OCI-LY1 (cell line): ENCODE data around the gene TNFAIP3.

Source experiments
- H2AFZ ChIP-seq: fragments of 200-600 bp; sonication (generic), shearing (Covaris generic); 2 replicates; pipeline ENCODE4 v1.6.0; 2014; ENCODE audit warnings: antibody characterized with exemption, mild to moderate bottlenecking, low read length
- H3F3A ChIP-seq: fragments of 200-600 bp; sonication (generic), shearing (Covaris generic); 2 replicates; pipeline ENCODE4 v1.6.0; 2014; ENCODE audit warnings: mild to moderate bottlenecking, antibody characterized with exemption, low read length, moderate library complexity; ENCODE audit not compliant: insufficient read depth
- H3K27ac ChIP-seq: fragments of 200-600 bp; sonication (generic); 2 replicates; pipeline ENCODE4 v1.5.1; 2014; ENCODE audit warnings: low read length, mixed run types, mild to moderate bottlenecking, low read depth; ENCODE audit not compliant: poor library complexity, severe bottlenecking
- H3K27me3 ChIP-seq: fragments of 200-600 bp; sonication (generic); 2 replicates; pipeline ENCODE4 v1.6.0; 2014; ENCODE audit warnings: antibody characterized with exemption, mild to moderate bottlenecking, low read length, moderate library complexity; ENCODE audit not compliant: insufficient read depth
- H3K36me3 ChIP-seq: fragments of 200-600 bp; sonication (generic); 2 replicates; pipeline ENCODE4 v1.6.1; 2014; ENCODE audit warnings: mild to moderate bottlenecking, antibody characterized with exemption, low read length, moderate library complexity, mixed read lengths; ENCODE audit not compliant: insufficient read depth
- H3K4me1 ChIP-seq: fragments of 200-600 bp; sonication (generic); 2 replicates; pipeline ENCODE4 v1.5.1; 2014; ENCODE audit warnings: mild to moderate bottlenecking, low read length, moderate library complexity; ENCODE audit not compliant: insufficient read depth, severe bottlenecking
- H3K4me2 ChIP-seq: fragments of 200-600 bp; sonication (generic), shearing (Covaris generic); 2 replicates; pipeline ENCODE4 v1.6.1; 2014; ENCODE audit warnings: low read length
- H3K4me3 ChIP-seq: fragments of 200-600 bp; sonication (generic); 2 replicates; pipeline ENCODE4 v1.5.1; 2014; ENCODE audit warnings: low read length, low read depth, mild to moderate bottlenecking, mixed read lengths; ENCODE audit not compliant: poor library complexity, severe bottlenecking
- H3K79me2 ChIP-seq: fragments of 200-600 bp; shearing (Covaris generic); 2 replicates; pipeline ENCODE4 v1.6.1; 2016; ENCODE audit warnings: mixed run types, low read length, mixed read lengths; ENCODE audit not compliant: insufficient read depth
- H3K9ac ChIP-seq: fragments of 200-600 bp; sonication (generic), shearing (Covaris generic); 2 replicates; pipeline ENCODE4 v1.6.1; 2014; ENCODE audit warnings: mild to moderate bottlenecking, low read length, mixed read lengths
- H3K9me2 ChIP-seq: fragments of 200-600 bp; sonication (generic), shearing (Covaris generic); 2 replicates; pipeline ENCODE4 v1.6.1; 2014; ENCODE audit warnings: low read depth, mild to moderate bottlenecking, low read length, mixed read lengths
- H3K9me3 ChIP-seq: fragments of 200-600 bp; shearing (Covaris generic); 2 replicates; pipeline ENCODE4 v1.6.1; 2014; ENCODE audit warnings: low read length, mixed read lengths
- H4K20me1 ChIP-seq: fragments of 200-600 bp; sonication (generic), shearing (Covaris generic); 2 replicates; pipeline ENCODE4 v1.6.0; 2016; ENCODE audit warnings: mild to moderate bottlenecking, low read length; ENCODE audit not compliant: insufficient read depth
- EZH2 ChIP-seq: fragments of 200-600 bp; sonication (generic), shearing (Covaris generic); IDR thresholded peaks from 2 replicates; pipeline ENCODE4 v1.8.0; 2017; ENCODE audit warnings: borderline replicate concordance, mixed run types, mild to moderate bottlenecking, antibody characterized with exemption, low read length, moderate library complexity, mixed read lengths
- TF ChIP-seq, protein P1 (sequence below): fragments of 200-600 bp; sonication (generic), shearing (Covaris generic); IDR thresholded peaks from 2 replicates; pipeline ENCODE4 v1.5.1; 2017; ENCODE audit warnings: mild to moderate bottlenecking, antibody characterized with exemption, low read length, moderate library complexity, mixed read lengths

Gene TNFAIP3

DNA sequence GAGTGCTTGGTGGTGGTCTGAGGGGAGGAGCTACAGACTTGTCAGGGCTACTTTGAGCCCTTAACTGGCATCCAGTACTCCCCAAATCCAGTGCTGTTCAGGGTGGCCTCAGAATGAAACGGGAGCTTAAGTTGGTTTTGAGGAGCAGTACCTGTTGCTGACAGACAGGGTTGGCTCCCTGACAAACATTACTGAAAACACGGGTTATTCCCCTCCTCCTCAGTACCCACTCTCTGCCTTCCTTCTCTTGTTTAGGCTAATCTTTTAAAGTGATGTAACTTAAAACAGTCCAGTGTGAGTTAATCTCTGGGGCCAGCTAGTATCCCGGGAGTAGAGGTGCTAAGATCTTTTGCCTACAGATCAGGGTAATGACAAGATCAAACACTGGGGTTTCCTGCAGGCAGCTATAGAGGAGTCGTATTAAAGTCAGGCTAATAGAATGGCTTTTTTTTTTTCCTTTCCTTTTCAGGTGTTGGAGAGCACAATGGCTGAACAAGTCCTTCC lies 3.7 kb downstream of the TNFAIP3 start:
- TF ChIP-seq EZH2: no peak
- TF ChIP-seq, protein P1, sequence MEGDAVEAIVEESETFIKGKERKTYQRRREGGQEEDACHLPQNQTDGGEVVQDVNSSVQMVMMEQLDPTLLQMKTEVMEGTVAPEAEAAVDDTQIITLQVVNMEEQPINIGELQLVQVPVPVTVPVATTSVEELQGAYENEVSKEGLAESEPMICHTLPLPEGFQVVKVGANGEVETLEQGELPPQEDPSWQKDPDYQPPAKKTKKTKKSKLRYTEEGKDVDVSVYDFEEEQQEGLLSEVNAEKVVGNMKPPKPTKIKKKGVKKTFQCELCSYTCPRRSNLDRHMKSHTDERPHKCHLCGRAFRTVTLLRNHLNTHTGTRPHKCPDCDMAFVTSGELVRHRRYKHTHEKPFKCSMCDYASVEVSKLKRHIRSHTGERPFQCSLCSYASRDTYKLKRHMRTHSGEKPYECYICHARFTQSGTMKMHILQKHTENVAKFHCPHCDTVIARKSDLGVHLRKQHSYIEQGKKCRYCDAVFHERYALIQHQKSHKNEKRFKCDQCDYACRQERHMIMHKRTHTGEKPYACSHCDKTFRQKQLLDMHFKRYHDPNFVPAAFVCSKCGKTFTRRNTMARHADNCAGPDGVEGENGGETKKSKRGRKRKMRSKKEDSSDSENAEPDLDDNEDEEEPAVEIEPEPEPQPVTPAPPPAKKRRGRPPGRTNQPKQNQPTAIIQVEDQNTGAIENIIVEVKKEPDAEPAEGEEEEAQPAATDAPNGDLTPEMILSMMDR: no peak
- H2AFZ ChIP-seq: no peak overlapping the region
- peak overlapping the region; percentile 33; the same call in 1 of the 2 replicates for H3K4me2 ChIP-seq
- H3K4me1 ChIP-seq: peaks cover 69% of the 10 kb centered on the region
- no peaks in the 10 kb centered on the region for H3K9me2 ChIP-seq
- H3F3A ChIP-seq: no peaks in the 10 kb centered on the region
- H3K4me3 ChIP-seq: no peak overlapping the region
- H3K36me3 ChIP-seq: peaks cover 21% of the 10 kb centered on the region
- H4K20me1 ChIP-seq: no peaks in the 10 kb centered on the region
- H3K9ac ChIP-seq: no peak overlapping the region
- H3K27me3 ChIP-seq: no peaks in the 10 kb centered on the region
- no peaks in the 10 kb centered on the region for H3K79me2 ChIP-seq
- H3K9me3 ChIP-seq: no peaks in the 10 kb centered on the region
- peak overlapping the region; percentile 28 for H3K27ac ChIP-seq

- TF ChIP-seq, protein P1: no peak
- TF ChIP-seq EZH2: no peak
- Histone ChIP-seq H3K9me3 (no peaks in the 10 kb centered on the region), H3K27ac (no peak overlapping the region), H4K20me1 (no peaks in the 10 kb centered on the region), H3K4me1 (peaks cover 64% of the 10 kb centered on the region), H3K9ac (no peak overlapping the region), H3K4me2 (peak overlapping the region; percentile 33; the same call in 1 of the 2 replicates), H2AFZ (no peak overlapping the region), H3K79me2 (no peaks in the 10 kb centered on the region), H3K27me3 (no peaks in the 10 kb centered on the region), H3F3A (no peaks in the 10 kb centered on the region), H3K36me3 (peaks cover 24% of the 10 kb centered on the region), H3K4me3 (peak overlapping the region; percentile 2), H3K9me2 (no peaks in the 10 kb centered on the region)
These were observed 4.2 kb downstream of the TNFAIP3 start for GRCh38 chr6:137871291-137871690.

- no peaks in the 10 kb centered on the region for H3K79me2 ChIP-seq
- H3K4me2 ChIP-seq: no peak overlapping the region
- TF ChIP-seq, protein P1: no peak
- TF ChIP-seq EZH2: no peak
- no peaks in the 10 kb centered on the region for H3F3A ChIP-seq
- no peaks in the 10 kb centered on the region for H3K9me2 ChIP-seq
- peaks cover 30% of the 10 kb centered on the region for H3K36me3 ChIP-seq
- no peaks in the 10 kb centered on the region for H3K27me3 ChIP-seq
- H3K4me3 ChIP-seq: no peak overlapping the region
- no peak overlapping the region for H3K27ac ChIP-seq
- no peaks in the 10 kb centered on the region for H4K20me1 ChIP-seq
- H2AFZ ChIP-seq: no peak overlapping the region
- no peaks in the 10 kb centered on the region for H3K9me3 ChIP-seq
- H3K9ac ChIP-seq: no peak overlapping the region
- peaks cover 61% of the 10 kb centered on the region for H3K4me1 ChIP-seq
These were observed 4.9 kb downstream of the TNFAIP3 start for GRCh38 chr6:137871831-137872454.
